Measurements from ENCODE around the gene NCCRP1. TPM values are rescaled to one million over a fixed set of nuclear protein-coding genes. Genes with fewer than 3 reads are reported as not detected.

NCCRP1 gene
- polyA plus RNA-seq, 1 of the 3 experiments (the other 2 are of a cell fraction) = not detected

DNA sequence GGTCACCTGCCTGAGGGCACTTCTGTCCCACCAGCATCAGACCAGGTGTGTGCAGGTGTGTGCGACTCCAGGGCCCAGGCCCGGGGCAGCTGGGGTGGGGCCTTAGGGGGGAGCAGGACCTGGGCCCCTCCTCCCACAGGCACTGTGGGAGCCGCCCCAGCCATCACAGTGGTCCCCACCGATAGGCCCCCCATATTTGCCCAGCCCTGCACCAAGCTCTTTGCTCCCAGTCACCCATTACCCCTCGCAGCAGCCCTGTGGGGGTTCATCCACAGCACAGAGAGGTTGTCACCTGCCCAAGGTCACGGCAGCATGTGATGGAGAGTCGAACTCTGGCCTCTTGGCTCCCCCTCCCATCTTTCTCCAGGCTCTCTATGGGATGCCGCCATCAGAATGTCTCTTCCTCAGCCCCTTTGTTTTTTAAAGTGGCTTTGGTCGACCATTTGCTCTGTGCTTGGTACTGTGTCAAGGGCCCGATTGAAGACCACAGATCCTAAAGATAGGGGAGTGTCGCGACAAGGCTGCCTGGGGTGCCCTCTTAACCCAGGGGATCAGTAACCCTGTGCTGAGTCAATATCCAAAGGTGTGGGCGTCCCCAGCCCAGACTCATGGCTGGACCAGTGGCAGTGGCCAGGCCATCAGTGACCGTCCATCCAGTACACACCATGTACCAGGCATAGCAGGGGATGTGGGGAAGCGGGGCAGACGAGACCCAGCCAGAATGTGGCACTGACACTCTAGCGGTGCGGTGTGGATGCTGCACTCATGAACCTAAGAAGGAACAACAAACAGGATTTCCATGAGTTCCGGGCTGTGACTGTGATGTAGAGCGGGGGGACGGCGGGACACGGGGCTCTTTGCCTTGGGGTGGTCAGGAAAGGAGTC lies 28.3 kb upstream of the NCCRP1 start:
- H3K9me2 ChIP-seq = no peaks in the 10 kb centered on the region
- no peak overlapping the region; a peak in 1 of 4 replicates for H3K27ac ChIP-seq (ENCODE audit: low read depth in 2 of 2, low read length in 1 of 2)
- H3K27me3 ChIP-seq (ENCODE audit: insufficient read depth) = no peaks in the 10 kb centered on the region
- H3K9ac ChIP-seq = no peak overlapping the region
- peaks cover 15% of the 10 kb centered on the region; the same call in 1 of the 2 replicates for H4K20me1 ChIP-seq (ENCODE audit: insufficient read depth)
- no peak overlapping the region for H2AFZ ChIP-seq (ENCODE audit: low read depth)
- peaks cover 14% of the 10 kb centered on the region for H3K79me2 ChIP-seq (ENCODE audit: insufficient read depth)
- peaks cover 0 to 51% of the 10 kb centered on the region in 2 experiments; a peak in 1 of 4 replicates for H3K4me1 ChIP-seq (ENCODE audit: control insufficient read depth in 1 of 2, insufficient read depth in 2 of 2, low read depth in 1 of 2, low read length in 1 of 2)
- peaks cover 0 to 18% of the 10 kb centered on the region in 2 experiments for H3K36me3 ChIP-seq (replicated peaks in 1 of 2; ENCODE audit: control insufficient read depth in 1 of 2, insufficient read depth in 2 of 2, low read length in 1 of 2)
- no peak overlapping the region for H3K4me3 ChIP-seq (ENCODE audit: low read depth in 2 of 2, low read length in 1 of 2)
- TF ChIP-seq SMC3 (IDR thresholded peaks at IDR 0.05; ENCODE audit: low read depth, low read length) (no peak), ZBTB33 (IDR thresholded peaks at IDR 0.05; ENCODE audit: borderline replicate concordance, low read depth) (no peak), GATA2 (CRISPR knock-in tag; IDR thresholded peaks at IDR 0.05) (no peak), EZH2phosphoT487 (IDR thresholded peaks at IDR 0.05; ENCODE audit: borderline replicate concordance, low read depth) (no peak)
- DNase-seq = no peak
- no peaks in the 10 kb centered on the region for H3K9me3 ChIP-seq
- no peaks in the 10 kb centered on the region for H3F3A ChIP-seq (replicated peaks; ENCODE audit: insufficient read depth)
- 91% methylated on average over 21 of the region's 23 CpGs for WGBS (ENCODE audit: low lambda C conversion rate)
- H3K4me2 ChIP-seq = no peak overlapping the region
- CTCF ChIA-PET = interaction anchor here (2.7 kb wide), 1 partner anchor 46 kb away, joined by 13 read pairs; no protein-coding TSS in a partner anchor
- POLR2A ChIA-PET = interaction anchor here (0.6 kb wide), 1 partner anchor 200 kb away, joined by 4 read pairs; no protein-coding TSS in a partner anchor

DNA sequence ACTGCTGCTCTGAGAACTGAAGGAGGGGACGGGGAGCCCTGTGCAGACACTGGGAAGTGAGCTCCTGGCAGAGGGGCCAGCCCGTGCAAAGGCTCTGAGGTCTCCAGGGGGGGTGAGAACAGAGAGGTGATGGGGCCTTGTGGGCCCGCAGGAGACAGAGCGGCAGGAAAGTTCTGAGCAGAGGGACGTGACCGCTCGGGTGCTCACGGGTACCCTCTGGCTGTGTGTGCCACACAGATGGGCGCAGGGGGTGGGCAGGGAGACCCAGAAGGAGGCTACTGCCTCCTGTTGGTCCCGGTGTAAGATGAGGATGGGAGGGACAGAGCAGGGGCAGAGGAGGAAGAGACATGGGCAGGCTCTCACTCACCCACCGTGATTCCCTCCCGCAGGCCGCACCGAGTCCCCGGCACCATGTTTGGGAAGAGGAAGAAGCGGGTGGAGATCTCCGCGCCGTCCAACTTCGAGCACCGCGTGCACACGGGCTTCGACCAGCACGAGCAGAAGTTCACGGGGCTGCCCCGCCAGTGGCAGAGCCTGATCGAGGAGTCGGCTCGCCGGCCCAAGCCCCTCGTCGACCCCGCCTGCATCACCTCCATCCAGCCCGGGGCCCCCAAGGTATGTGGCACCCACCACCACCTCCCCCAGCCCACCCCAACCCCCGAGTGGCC lies 27.5 kb upstream of the NCCRP1 start:
- Histone ChIP-seq H3F3A (replicated peaks; ENCODE audit: insufficient read depth) (no peaks in the 10 kb centered on the region), H3K4me1 (ENCODE audit: control insufficient read depth in 1 of 2, insufficient read depth in 2 of 2, low read depth in 1 of 2, low read length in 1 of 2) (peaks cover 0 to 51% of the 10 kb centered on the region in 2 experiments; a peak in 1 of 4 replicates), H3K27ac (ENCODE audit: low read depth in 2 of 2, low read length in 1 of 2) (no peak overlapping the region), H2AFZ (ENCODE audit: low read depth) (no peak overlapping the region), H3K27me3 (ENCODE audit: insufficient read depth) (no peaks in the 10 kb centered on the region), H3K36me3 (replicated peaks in 1 of 2; ENCODE audit: control insufficient read depth in 1 of 2, insufficient read depth in 2 of 2, low read length in 1 of 2) (peaks cover 0 to 20% of the 10 kb centered on the region in 2 experiments), H3K9me3 (no peaks in the 10 kb centered on the region), H4K20me1 (ENCODE audit: insufficient read depth) (peaks cover 11% of the 10 kb centered on the region; the same call in 1 of the 2 replicates), H3K9ac (no peak overlapping the region), H3K4me2 (no peak overlapping the region), H3K79me2 (ENCODE audit: insufficient read depth) (peaks cover 11% of the 10 kb centered on the region), H3K4me3 (ENCODE audit: low read depth in 2 of 2, low read length in 1 of 2) (no peak overlapping the region), H3K9me2 (no peaks in the 10 kb centered on the region)
- no peak for DNase-seq
- ChIA-PET CTCF (interaction anchor here (0.7 to 1.5 kb wide), 2 partner anchors 18 to 47 kb away, joined by 3 read pairs; no protein-coding TSS in a partner anchor), POLR2A (no interaction called here)
- WGBS (ENCODE audit: low lambda C conversion rate) = 94% methylated on average over 32 of the region's 36 CpGs
- TF ChIP-seq RCOR1 (IDR thresholded peaks at IDR 0.05; ENCODE audit: low read length) (no peak), SIN3A (IDR thresholded peaks at IDR 0.05; ENCODE audit: borderline replicate concordance, low read depth, low read length) (no peak), JUND (IDR thresholded peaks at IDR 0.05) (no peak), FOSL2 (IDR thresholded peaks at IDR 0.05; ENCODE audit: borderline replicate concordance, low read depth) (no peak), ELF1 (IDR thresholded peaks at IDR 0.05) (no peak), FOXJ3 (CRISPR knock-in tag; IDR thresholded peaks at IDR 0.05) (no peak), MEF2A (IDR thresholded peaks at IDR 0.05; ENCODE audit: borderline replicate concordance, low read depth) (no peak), NFIC (IDR thresholded peaks at IDR 0.05; ENCODE audit: borderline replicate concordance) (no peak), USF1 (IDR thresholded peaks at IDR 0.05; ENCODE audit: borderline replicate concordance, low read depth) (no peak), RAD21 (IDR thresholded peaks at IDR 0.05; ENCODE audit: low read length) (no peak)
